Endodermal cell (in vitro differentiated cells): ENCODE data around the gene ZNF431. TPM values are rescaled to one million over a fixed set of nuclear protein-coding genes. Genes with fewer than 3 reads are reported as not detected.

ENCODE experiments used
- DNase-seq: peaks from one replicate; pipeline ENCODE4 v3.0.0-alpha.2; 2017
- H3K27ac ChIP-seq: 2 replicates; pipeline ENCODE4 v1.5.1; 2013; ENCODE audit warnings: mild to moderate bottlenecking, low read depth, low read length, moderate library complexity
- H3K27me3 ChIP-seq: 2 replicates; pipeline ENCODE4 v1.6.1; 2013; ENCODE audit warnings: mild to moderate bottlenecking, low read length, moderate library complexity; ENCODE audit not compliant: insufficient read depth, control insufficient read depth, poor library complexity, severe bottlenecking
- H3K36me3 ChIP-seq: 2 replicates; pipeline ENCODE4 v1.7.0; 2013; ENCODE audit warnings: mild to moderate bottlenecking, low read length, moderate library complexity; ENCODE audit not compliant: control insufficient read depth, insufficient read depth
- H3K4me1 ChIP-seq: one replicate; pipeline ENCODE4 v1.7.0; 2013; ENCODE audit warnings: low read length; ENCODE audit not compliant: control insufficient read depth, insufficient read depth
- H3K4me3 ChIP-seq: 2 replicates; pipeline ENCODE4 v1.5.1; 2013; ENCODE audit warnings: mild to moderate bottlenecking, low read length, moderate library complexity
- H3K9ac ChIP-seq: 2 replicates; pipeline ENCODE4 v1.6.1; 2013; ENCODE audit warnings: mild to moderate bottlenecking, low read length, moderate library complexity; ENCODE audit not compliant: poor library complexity, severe bottlenecking; ENCODE audit errors: extremely low read depth
- H3K9me3 ChIP-seq: 2 replicates; pipeline ENCODE4 v1.6.1; 2013; ENCODE audit warnings: mild to moderate bottlenecking, low read length, moderate library complexity; ENCODE audit not compliant: control insufficient read depth
- H3K27ac Mint-ChIP-seq: 2 replicates; pipeline ENCODE4 v1.8.0; 2020; ENCODE audit warnings: mixed read lengths
- H3K27me3 Mint-ChIP-seq: 2 replicates; pipeline ENCODE4 v1.8.0; 2021; ENCODE audit warnings: mild to moderate bottlenecking, mixed read lengths; ENCODE audit not compliant: insufficient read depth
- H3K36me3 Mint-ChIP-seq: 2 replicates; pipeline ENCODE4 v1.8.0; 2020; ENCODE audit warnings: low read depth, mixed read lengths
- H3K4me1 Mint-ChIP-seq: 2 replicates; pipeline ENCODE4 v1.8.0; 2020; ENCODE audit warnings: mixed read lengths
- H3K4me3 Mint-ChIP-seq: 2 replicates; pipeline ENCODE4 v1.8.0; 2020; ENCODE audit warnings: mild to moderate bottlenecking, moderate library complexity, mixed read lengths
- H3K9me3 Mint-ChIP-seq: 2 replicates; pipeline ENCODE4 v1.8.0; 2020; ENCODE audit warnings: mild to moderate bottlenecking, mixed read lengths
- WGBS, 2 experiments: methylation state at CpG; one replicate each; pipeline versions ENCODE4 v1.1.5 to v1.1.7; 2013; ENCODE audit warnings: missing lambda C conversion rate in 2 of 2, mixed read lengths in 1 of 2; ENCODE audit not compliant: insufficient coverage in 1 of 2, insufficient read length in 1 of 2; 5-methylcytosine and 5-hydroxymethylcytosine counted together
- total RNA-seq, 2 donors: library from RNA; stranded (reverse); fragmentation: NEBNext Ultra II Directional in 1 of 2; extraction: Animal tissue kit (Norgen Biotek cat#: 25700) in 1 of 2; gene quantifications; 2 replicates in 1 of 2; 3 replicates in 1 of 2; pipeline ENCODE4 v1.2.1, GENCODE V29; 2021
- TF ChIP-seq, protein P1 (sequence below): fragments of 200-600 bp; sonication (generic); conservative IDR thresholded peaks from 2 replicates; pipeline ENCODE4 v1.5.0; 2021; ENCODE audit warnings: antibody characterized with exemption, mild to moderate bottlenecking

ZNF431 gene
- total RNA-seq, 2 donors from 2014 or later = 34.6 to 39.0 TPM

DNA sequence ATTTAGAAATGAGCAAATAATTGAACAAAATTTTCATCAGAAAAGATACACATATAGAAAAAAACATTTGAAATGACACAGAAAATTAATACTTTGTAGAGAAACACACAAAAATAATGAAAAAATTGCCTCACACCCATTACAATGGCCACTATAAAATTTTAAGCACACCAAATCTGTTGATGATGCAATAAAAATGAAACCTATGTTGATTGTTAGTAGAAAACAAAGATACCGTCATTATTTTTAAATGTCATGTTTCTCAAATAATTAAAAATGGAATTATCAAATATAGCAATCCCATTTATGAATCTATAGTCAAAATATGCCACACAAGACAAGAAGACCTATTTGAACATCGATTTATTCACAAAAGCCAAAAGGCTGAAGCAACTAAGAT is 96.8 kb downstream of the ZNF431 start:
- no peaks in the 10 kb centered on the region for H3K4me1 Mint-ChIP-seq
- H3K27ac ChIP-seq = no peak overlapping the region
- no peak overlapping the region for H3K4me3 Mint-ChIP-seq
- no peaks in the 10 kb centered on the region for H3K36me3 ChIP-seq
- peaks cover 6% of the 10 kb centered on the region for H3K9me3 ChIP-seq
- no peak overlapping the region for H3K4me3 ChIP-seq
- DNase-seq = no peak
- TF ChIP-seq, protein P1, sequence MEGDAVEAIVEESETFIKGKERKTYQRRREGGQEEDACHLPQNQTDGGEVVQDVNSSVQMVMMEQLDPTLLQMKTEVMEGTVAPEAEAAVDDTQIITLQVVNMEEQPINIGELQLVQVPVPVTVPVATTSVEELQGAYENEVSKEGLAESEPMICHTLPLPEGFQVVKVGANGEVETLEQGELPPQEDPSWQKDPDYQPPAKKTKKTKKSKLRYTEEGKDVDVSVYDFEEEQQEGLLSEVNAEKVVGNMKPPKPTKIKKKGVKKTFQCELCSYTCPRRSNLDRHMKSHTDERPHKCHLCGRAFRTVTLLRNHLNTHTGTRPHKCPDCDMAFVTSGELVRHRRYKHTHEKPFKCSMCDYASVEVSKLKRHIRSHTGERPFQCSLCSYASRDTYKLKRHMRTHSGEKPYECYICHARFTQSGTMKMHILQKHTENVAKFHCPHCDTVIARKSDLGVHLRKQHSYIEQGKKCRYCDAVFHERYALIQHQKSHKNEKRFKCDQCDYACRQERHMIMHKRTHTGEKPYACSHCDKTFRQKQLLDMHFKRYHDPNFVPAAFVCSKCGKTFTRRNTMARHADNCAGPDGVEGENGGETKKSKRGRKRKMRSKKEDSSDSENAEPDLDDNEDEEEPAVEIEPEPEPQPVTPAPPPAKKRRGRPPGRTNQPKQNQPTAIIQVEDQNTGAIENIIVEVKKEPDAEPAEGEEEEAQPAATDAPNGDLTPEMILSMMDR = no peak
- 83 to 100% methylated on average over 1 of the region's 2 CpGs for WGBS, 2 experiments
- no peaks in the 10 kb centered on the region for H3K27me3 ChIP-seq
- peaks cover 35% of the 10 kb centered on the region for H3K9me3 Mint-ChIP-seq
- H3K27ac Mint-ChIP-seq = no peak overlapping the region
- peaks cover 12% of the 10 kb centered on the region for H3K27me3 Mint-ChIP-seq
- H3K4me1 ChIP-seq = no peaks in the 10 kb centered on the region
- H3K9ac ChIP-seq = no peak overlapping the region
- H3K36me3 Mint-ChIP-seq = no peaks in the 10 kb centered on the region

Other genes with a start within 250 kb of the ZNF431 start
- 10 to 100 TPM; 22.6 to 27.8 TPM for gene ZNF85, start 218.8 kb upstream of the ZNF431 start, total RNA-seq
- 10 to 100 TPM; 14.0 to 14.6 TPM for gene ZNF430, start 121.4 kb upstream of the ZNF431 start, total RNA-seq
- 10 to 100 TPM; 50.0 to 63.8 TPM for gene ZNF714, start 59.8 kb upstream of the ZNF431 start, total RNA-seq
- 10 to 100 TPM; 30.7 to 30.8 TPM for gene ZNF708, start 187.4 kb downstream of the ZNF431 start, total RNA-seq
- 10 to 100 TPM; 44.9 to 62.4 TPM for gene ZNF738, start 217.0 kb downstream of the ZNF431 start, total RNA-seq